Measurements from ENCODE around the gene LTB4R. TPM values are rescaled to one million over a fixed set of nuclear protein-coding genes. Genes with fewer than 3 reads are reported as not detected.
A peak's percentile ranks its signal among the peaks of the same experiment; 100 is the strongest.
"Not testable (repeated sequence)": the region's sequence is repeated elsewhere in the genome, so short reads cannot be mapped to it uniquely, and the experiment has no call there.

LTB4R gene
- polyA plus RNA-seq, 3 donors, result 2.4 to 2.9 (median 2.9) TPM

- DNase-seq (ENCODE audit: low read depth in 3 of 3, low spot score in 2 of 3), result no peak
Measured at GRCh38 chr14:24338843-24339242, 27.5 kb downstream of the LTB4R start.

GRCh38 chr14:24339284-24340151 is 28.2 kb downstream of the LTB4R start, which contains the start of gene RIPK3:
Gene RIPK3, minus strand, starts transcription at chr14:24339991. Its CDS starts 165 bp downstream, at chr14:24339826.
- no peak for DNase-seq (ENCODE audit: low read depth in 3 of 3, low spot score in 2 of 3)

- no peak for DNase-seq (ENCODE audit: low read depth in 3 of 3, low spot score in 2 of 3)
Measured at GRCh38 chr14:24340606-24341005, 29.3 kb downstream of the LTB4R start.

- no peak for DNase-seq (ENCODE audit: low read depth in 3 of 3, low spot score in 2 of 3)
Measured at GRCh38 chr14:24342889-24343288, 31.6 kb downstream of the LTB4R start.

GRCh38 chr14:24343795-24344660 is 32.7 kb downstream of the LTB4R start:
- no peak for DNase-seq (ENCODE audit: low read depth in 3 of 3, low spot score in 2 of 3)

GRCh38 chr14:24347134-24347533 is 35.8 kb downstream of the LTB4R start:
- no peak for DNase-seq (ENCODE audit: low read depth in 3 of 3, low spot score in 2 of 3)

- no peak for DNase-seq (ENCODE audit: low read depth in 3 of 3, low spot score in 2 of 3)
Measured at GRCh38 chr14:24348186-24348585, 36.9 kb downstream of the LTB4R start.

GRCh38 chr14:24349742-24350141 is 38.4 kb downstream of the LTB4R start:
- no peak for DNase-seq (ENCODE audit: low read depth in 3 of 3, low spot score in 2 of 3)

- DNase-seq (ENCODE audit: low read depth in 3 of 3, low spot score in 2 of 3), result no peak
Measured at GRCh38 chr14:24351517-24351916, 40.2 kb downstream of the LTB4R start.

GRCh38 chr14:24353559-24354481 is 42.5 kb downstream of the LTB4R start:
- DNase-seq (ENCODE audit: low read depth in 3 of 3, low spot score in 2 of 3), result no peak

- not testable (repeated sequence) for DNase-seq (ENCODE audit: low read depth in 3 of 3, low spot score in 2 of 3)
Measured at GRCh38 chr14:24354482-24354825, 43.2 kb downstream of the LTB4R start.

- no peak for DNase-seq (ENCODE audit: low read depth in 3 of 3, low spot score in 2 of 3)
Measured at GRCh38 chr14:24355009-24355408, 43.7 kb downstream of the LTB4R start.

- no peak for DNase-seq (ENCODE audit: low read depth in 3 of 3, low spot score in 2 of 3)
Measured at GRCh38 chr14:24356208-24356607, 44.9 kb downstream of the LTB4R start.

GRCh38 chr14:24360281-24360680 is 49.0 kb downstream of the LTB4R start:
- no peak for DNase-seq (ENCODE audit: low read depth in 3 of 3, low spot score in 2 of 3)

- DNase-seq (ENCODE audit: low read depth in 3 of 3, low spot score in 2 of 3), result no peak
Measured at GRCh38 chr14:24361326-24361725, 50.0 kb downstream of the LTB4R start.

GRCh38 chr14:24362241-24362960 is 51.1 kb downstream of the LTB4R start:
- DNase-seq (ENCODE audit: low read depth in 3 of 3, low spot score in 2 of 3), result no peak

GRCh38 chr14:24363401-24363800 is 52.1 kb downstream of the LTB4R start:
- no peak for DNase-seq (ENCODE audit: low read depth in 3 of 3, low spot score in 2 of 3)

- DNase-seq (ENCODE audit: low read depth in 3 of 3, low spot score in 2 of 3), result no peak
Measured at GRCh38 chr14:24364841-24365240, 53.5 kb downstream of the LTB4R start.

- DNase-seq (ENCODE audit: low read depth in 3 of 3, low spot score in 2 of 3), result peak; percentile 74 to 81 (median 79)
Measured at GRCh38 chr14:24365600-24366412, 54.5 kb downstream of the LTB4R start.

Measured in right renal cortex interstitium (tissue), 3 donors.